PC-3 (cell line): ENCODE results near the gene CLIC5.

Source experiments
- CTCF ChIP-seq: fragments of 300-600 bp; sonication (generic); conservative IDR thresholded peaks from 2 replicates; pipeline ENCODE4 v1.5.1; 2017; ENCODE audit warnings: antibody characterized with exemption, low read depth, mild to moderate bottlenecking, low read length
- EZH2 ChIP-seq: fragments of 300-600 bp; sonication (generic); IDR thresholded peaks from one replicate; pipeline ENCODE4 v1.6.1; 2017; ENCODE audit warnings: antibody characterized with exemption, mild to moderate bottlenecking, low read length; ENCODE audit not compliant: unreplicated experiment
- EZH2phosphoT487 ChIP-seq: fragments of 300-600 bp; sonication (generic); IDR thresholded peaks from 2 replicates; pipeline ENCODE4 v1.6.1; 2018; ENCODE audit warnings: mild to moderate bottlenecking, antibody characterized with exemption, low read length, borderline replicate concordance

GRCh38 chr6:46022106-46022948, 6.7 kb upstream of the CLIC5 start:
- TF ChIP-seq EZH2 (no peak), CTCF (no peak), EZH2phosphoT487 (no peak)
